CD4-positive, CD25-positive, alpha-beta regulatory T cell (primary cell): Measurements from ENCODE around the gene RASGEF1C. TPM values are rescaled to one million over a fixed set of nuclear protein-coding genes. Genes with fewer than 3 reads are reported as not detected.

Experiments used
- ATAC-seq, 2 donors: fragments of 150-1000 bp; cut with Tn5 transposase; one replicate each; pipeline ENCODE4 v1.10.0; 2021; ENCODE audit warnings: low read depth in 2 of 2, moderate number of reproducible peaks in 2 of 2, moderate library complexity in 1 of 2
- DNase-seq, 3 donors: peaks; one replicate each; pipeline versions ENCODE4 v3.0.0 to v3.0.0-alpha.2; 2012 to 2022; ENCODE audit warnings: mixed read lengths in 1 of 3
- H3K27ac ChIP-seq: one replicate; pipeline ENCODE4 v1.7.0; 2013; ENCODE audit warnings: mild to moderate bottlenecking, low read length; ENCODE audit not compliant: insufficient read depth, poor library complexity, severe bottlenecking
- H3K27me3 ChIP-seq: one replicate; pipeline ENCODE4 v1.7.0; 2013; ENCODE audit warnings: low read length; ENCODE audit not compliant: control insufficient read depth, insufficient read depth
- H3K36me3 ChIP-seq: one replicate; pipeline ENCODE4 v1.7.0; 2013; ENCODE audit warnings: mild to moderate bottlenecking, low read length, moderate library complexity; ENCODE audit not compliant: control insufficient read depth, insufficient read depth
- H3K4me1 ChIP-seq: 2 replicates; pipeline ENCODE4 v1.7.0; 2013; ENCODE audit warnings: mild to moderate bottlenecking, low read length; ENCODE audit not compliant: insufficient read depth, control insufficient read depth, poor library complexity, severe bottlenecking
- H3K4me3 ChIP-seq: one replicate; pipeline ENCODE4 v1.7.0; 2013; ENCODE audit warnings: low read depth, mild to moderate bottlenecking, low read length, moderate library complexity
- H3K9me3 ChIP-seq, 2 experiments: 1 replicate in 1 of 2; 2 replicates in 1 of 2; pipeline ENCODE4 v1.7.0; 2013; ENCODE audit warnings: low read length in 2 of 2, mild to moderate bottlenecking in 1 of 2, moderate library complexity in 1 of 2; ENCODE audit not compliant: control insufficient read depth in 2 of 2
- H3K27ac Mint-ChIP-seq, 3 donors: one replicate each; pipeline ENCODE4 v1.8.0; 2020 to 2022; ENCODE audit warnings: mild to moderate bottlenecking in 3 of 3, mixed read lengths in 3 of 3, moderate library complexity in 2 of 3
- H3K27me3 Mint-ChIP-seq: one replicate; pipeline ENCODE4 v1.8.0; 2022; ENCODE audit warnings: mild to moderate bottlenecking, mixed read lengths
- H3K36me3 Mint-ChIP-seq: one replicate; pipeline ENCODE4 v1.8.0; 2020; ENCODE audit warnings: mixed read lengths
- H3K4me1 Mint-ChIP-seq, 4 donors: one replicate each; pipeline ENCODE4 v1.8.0; 2020 to 2022; ENCODE audit warnings: mixed read lengths in 4 of 4, mild to moderate bottlenecking in 1 of 4
- H3K4me3 Mint-ChIP-seq, 4 donors: one replicate each; pipeline ENCODE4 v1.8.0; 2020 to 2022; ENCODE audit warnings: mild to moderate bottlenecking in 4 of 4, mixed read lengths in 4 of 4, moderate library complexity in 3 of 4
- H3K9me3 Mint-ChIP-seq, 7 donors: one replicate each; pipeline ENCODE4 v1.8.0; 2020 to 2022; ENCODE audit warnings: mixed read lengths in 7 of 7, mild to moderate bottlenecking in 3 of 7, moderate library complexity in 2 of 7
- polyA plus RNA-seq, 4 donors: library from polyadenylated mRNA; unstranded; fragments of 300-500 nt; fragmentation: Illumina TruSeq; gene quantifications; one replicate each; pipeline ENCODE4 v1.2.3, GENCODE V29; 2021
- total RNA-seq: library from RNA; stranded (reverse); gene quantifications from one replicate; pipeline ENCODE4 v1.2.3, GENCODE V29; 2022

RASGEF1C gene
- total and polyA plus RNA-seq, 5 donors from 2014 or later: not detected

DNA sequence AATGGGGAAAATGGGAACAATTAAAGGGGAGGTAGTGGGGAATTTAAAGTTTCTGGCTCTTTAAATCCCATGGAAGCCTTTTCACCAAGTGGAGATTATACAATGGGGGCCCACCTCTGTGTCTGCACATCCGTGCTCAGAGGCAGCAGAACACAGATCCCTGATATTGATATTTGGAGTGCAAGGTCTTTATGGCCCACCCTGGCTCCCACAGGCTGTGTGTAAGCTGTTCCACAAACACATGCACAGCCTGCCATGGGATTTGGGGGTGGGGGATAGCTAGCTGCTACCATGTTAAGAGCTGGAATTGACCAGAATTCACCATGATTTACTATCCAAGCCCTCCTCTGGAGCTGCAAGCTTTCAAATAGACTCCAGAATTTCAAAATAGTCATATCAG is 55.9 kb downstream of the RASGEF1C start:
- Histone ChIP-seq H3K27ac (no peak overlapping the region), H3K36me3 (no peaks in the 10 kb centered on the region), H3K27me3 (no peaks in the 10 kb centered on the region), H3K4me3 (no peak overlapping the region), H3K9me3 (no peaks in the 10 kb centered on the region), H3K4me1 (no peaks in the 10 kb centered on the region)
- DNase-seq (no peak), ATAC-seq (no peak)
- Mint-ChIP-seq H3K27ac (no peak overlapping the region), H3K36me3 (peaks cover 5% of the 10 kb centered on the region), H3K4me1 (no peaks in the 10 kb centered on the region), H3K9me3 (peaks cover 0 to 14% (median 4%) of the 10 kb centered on the region in 7 donors), H3K27me3 (peaks cover 7% of the 10 kb centered on the region), H3K4me3 (no peak overlapping the region)

GRCh38 chr5:180143656-180144364 is 65.2 kb downstream of the RASGEF1C start:
- H3K27me3 ChIP-seq: no peaks in the 10 kb centered on the region
- no peaks in the 10 kb centered on the region for H3K4me1 Mint-ChIP-seq
- no peaks in the 10 kb centered on the region for H3K4me1 ChIP-seq
- H3K27ac Mint-ChIP-seq: no peak overlapping the region
- H3K9me3 Mint-ChIP-seq: peaks cover 0 to 15% (median 0%) of the 10 kb centered on the region in 7 donors
- peaks cover 23% of the 10 kb centered on the region for H3K27me3 Mint-ChIP-seq
- peaks cover 0 to 4% of the 10 kb centered on the region in 2 experiments for H3K9me3 ChIP-seq
- no peaks in the 10 kb centered on the region for H3K36me3 Mint-ChIP-seq
- no peak for DNase-seq
- H3K4me3 ChIP-seq: no peak overlapping the region
- H3K27ac ChIP-seq: no peak overlapping the region
- no peak for ATAC-seq
- H3K36me3 ChIP-seq: no peaks in the 10 kb centered on the region
- H3K4me3 Mint-ChIP-seq: no peak overlapping the region

DNA sequence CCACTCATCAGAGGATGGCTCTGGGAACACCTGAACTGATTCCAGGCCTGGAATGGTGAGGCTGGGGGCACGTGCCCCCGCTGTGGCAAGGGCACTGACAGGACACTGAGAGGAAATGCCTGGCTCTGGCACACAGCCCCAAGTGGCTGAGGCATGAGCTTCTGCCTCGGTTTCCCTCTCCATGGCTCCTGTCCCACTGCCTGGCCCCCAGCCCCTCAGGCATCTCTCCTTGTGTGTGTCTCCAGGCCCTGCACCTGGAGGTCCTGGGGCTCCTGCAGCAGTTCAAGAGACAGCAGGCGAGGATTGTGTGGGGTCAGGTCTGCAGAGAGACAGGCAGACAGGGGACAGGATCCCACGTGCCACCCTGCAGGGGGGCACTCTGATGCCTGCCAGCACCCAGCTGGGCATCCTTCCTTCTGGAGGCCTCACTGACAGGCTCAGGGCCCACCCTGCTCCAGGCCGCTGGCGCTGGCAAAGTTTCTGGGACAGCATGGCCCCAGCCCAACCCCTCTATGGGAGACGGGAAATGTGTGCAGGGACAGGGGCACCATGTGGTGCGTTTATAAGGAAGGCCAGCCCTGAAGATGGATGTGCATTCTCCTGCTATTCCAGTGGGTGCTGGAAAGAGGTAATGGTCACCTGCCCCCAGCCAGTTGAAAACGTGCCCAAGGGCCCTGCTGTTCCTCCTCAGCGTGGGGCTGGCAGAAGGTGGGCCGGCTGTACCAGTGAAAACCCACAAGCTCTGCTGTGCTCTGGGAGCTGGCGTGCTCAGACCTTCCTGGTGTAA is 66.0 kb downstream of the RASGEF1C start:
- Mint-ChIP-seq H3K27ac (no peak overlapping the region), H3K27me3 (peaks cover 16% of the 10 kb centered on the region), H3K4me1 (no peaks in the 10 kb centered on the region), H3K9me3 (peaks cover 0 to 15% (median 0%) of the 10 kb centered on the region in 7 donors), H3K4me3 (no peak overlapping the region), H3K36me3 (no peaks in the 10 kb centered on the region)
- H3K9me3 ChIP-seq: peaks cover 0 to 4% of the 10 kb centered on the region in 2 experiments
- no peaks in the 10 kb centered on the region for H3K27me3 ChIP-seq
- H3K4me1 ChIP-seq: no peaks in the 10 kb centered on the region
- H3K36me3 ChIP-seq: no peaks in the 10 kb centered on the region
- no peak overlapping the region for H3K27ac ChIP-seq
- no peak for DNase-seq
- no peak for ATAC-seq
- H3K4me3 ChIP-seq: no peak overlapping the region

- no peak overlapping the region for H3K4me3 ChIP-seq
- no peaks in the 10 kb centered on the region for H3K4me1 ChIP-seq
- H3K27ac ChIP-seq: no peak overlapping the region
- no peak for DNase-seq
- no peaks in the 10 kb centered on the region for H3K27me3 ChIP-seq
- peaks cover 0 to 4% of the 10 kb centered on the region in 2 experiments for H3K9me3 ChIP-seq
- no peak for ATAC-seq
- Mint-ChIP-seq H3K9me3 (peaks cover 0 to 9% (median 0%) of the 10 kb centered on the region in 7 donors), H3K27ac (no peak overlapping the region), H3K4me3 (no peak overlapping the region), H3K36me3 (no peaks in the 10 kb centered on the region), H3K27me3 (peaks cover 12% of the 10 kb centered on the region), H3K4me1 (no peaks in the 10 kb centered on the region)
- no peaks in the 10 kb centered on the region for H3K36me3 ChIP-seq
These were observed 66.8 kb downstream of the RASGEF1C start for GRCh38 chr5:180142021-180142765.

- Mint-ChIP-seq H3K27me3 (peaks cover 5% of the 10 kb centered on the region), H3K27ac (no peak overlapping the region), H3K4me1 (no peaks in the 10 kb centered on the region), H3K36me3 (no peaks in the 10 kb centered on the region), H3K9me3 (peaks cover 0 to 2% (median 0%) of the 10 kb centered on the region in 7 donors), H3K4me3 (no peak overlapping the region)
- H3K36me3 ChIP-seq: no peaks in the 10 kb centered on the region
- H3K9me3 ChIP-seq: no peaks in the 10 kb centered on the region
- ATAC-seq (no peak), DNase-seq (no peak)
- no peaks in the 10 kb centered on the region for H3K27me3 ChIP-seq
- H3K4me3 ChIP-seq: no peak overlapping the region
- no peaks in the 10 kb centered on the region for H3K4me1 ChIP-seq
- H3K27ac ChIP-seq: no peak overlapping the region
These were observed 67.8 kb downstream of the RASGEF1C start for GRCh38 chr5:180141068-180141660.

DNA sequence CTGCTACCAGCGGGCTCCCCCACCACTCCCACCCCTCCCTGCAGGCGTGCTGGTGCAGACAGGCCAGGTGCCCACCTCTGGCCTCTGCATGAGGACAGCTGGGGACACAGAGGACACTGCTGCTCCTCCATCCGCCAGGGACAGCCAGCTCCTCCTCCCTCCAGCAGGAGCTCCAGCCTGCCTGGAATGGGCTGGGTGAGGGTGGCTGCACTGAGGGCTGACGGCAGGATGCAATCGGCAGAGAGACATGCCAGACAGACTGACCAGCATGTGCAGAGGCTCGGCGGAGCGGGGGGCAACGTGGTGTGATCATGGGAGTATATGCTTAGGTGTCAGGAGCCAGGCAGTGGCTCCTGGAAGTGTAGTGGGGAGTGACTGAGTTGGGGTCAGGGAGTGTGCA is 68.4 kb downstream of the RASGEF1C start:
- Histone ChIP-seq H3K9me3 (no peaks in the 10 kb centered on the region), H3K4me3 (no peak overlapping the region), H3K27me3 (no peaks in the 10 kb centered on the region), H3K27ac (no peak overlapping the region), H3K36me3 (no peaks in the 10 kb centered on the region), H3K4me1 (no peaks in the 10 kb centered on the region)
- DNase-seq (no peak), ATAC-seq (no peak)
- H3K27ac Mint-ChIP-seq: no peak overlapping the region
- H3K27me3 Mint-ChIP-seq: peaks cover 5% of the 10 kb centered on the region
- H3K4me3 Mint-ChIP-seq: no peak overlapping the region
- H3K4me1 Mint-ChIP-seq: no peaks in the 10 kb centered on the region
- peaks cover 0 to 2% (median 0%) of the 10 kb centered on the region in 7 donors for H3K9me3 Mint-ChIP-seq
- no peaks in the 10 kb centered on the region for H3K36me3 Mint-ChIP-seq

- no peaks in the 10 kb centered on the region for H3K4me1 ChIP-seq
- H3K9me3 Mint-ChIP-seq: peaks cover 0 to 2% (median 0%) of the 10 kb centered on the region in 7 donors
- peaks cover 5% of the 10 kb centered on the region for H3K27me3 Mint-ChIP-seq
- no peak for ATAC-seq
- peaks cover 0 to 3% (median 0%) of the 10 kb centered on the region in 4 donors for H3K4me1 Mint-ChIP-seq
- H3K27ac Mint-ChIP-seq: no peak overlapping the region
- H3K4me3 Mint-ChIP-seq: no peak overlapping the region
- H3K27me3 ChIP-seq: no peaks in the 10 kb centered on the region
- no peak overlapping the region for H3K4me3 ChIP-seq
- no peaks in the 10 kb centered on the region for H3K36me3 Mint-ChIP-seq
- no peak for DNase-seq
- no peaks in the 10 kb centered on the region for H3K36me3 ChIP-seq
- H3K27ac ChIP-seq: no peak overlapping the region
- no peaks in the 10 kb centered on the region for H3K9me3 ChIP-seq
These were observed 68.9 kb downstream of the RASGEF1C start for GRCh38 chr5:180140079-180140554.
